HEK293 (cell line): Measurements from ENCODE around the gene HS3ST4.

Experiments
- KLF10 ChIP-seq: fragments of 450-650 bp; IDR thresholded peaks from 2 replicates; pipeline ENCODE4 v1.5.1; 2018; ENCODE audit warnings: missing biosample characterization, mild to moderate bottlenecking, missing genetic modification characterization
- REPIN1 ChIP-seq: fragments of 450-650 bp; formaldehyde crosslinking; IDR thresholded peaks from 2 replicates; pipeline ENCODE4 v1.5.1; 2017; ENCODE audit warnings: missing biosample characterization, missing genetic modification characterization, low read depth
- ZBTB17 ChIP-seq: fragments of 450-650 bp; formaldehyde crosslinking; IDR thresholded peaks from 2 replicates; pipeline ENCODE4 v1.5.1; 2016; ENCODE audit warnings: missing biosample characterization, missing genetic modification characterization
- ZBTB21 ChIP-seq: fragments of 450-650 bp; formaldehyde crosslinking; IDR thresholded peaks from 2 replicates; pipeline ENCODE4 v1.5.1; 2017; ENCODE audit warnings: missing biosample characterization, missing genetic modification characterization
- ZNF133 ChIP-seq: fragments of 450-650 bp; formaldehyde crosslinking; IDR thresholded peaks from 2 replicates; pipeline ENCODE4 v1.5.1; 2016; ENCODE audit warnings: missing biosample characterization, missing genetic modification characterization
- ZNF146 ChIP-seq: fragments of 450-650 bp; formaldehyde crosslinking; IDR thresholded peaks from 2 replicates; pipeline ENCODE4 v1.5.1; 2016; ENCODE audit warnings: missing biosample characterization, missing genetic modification characterization
- ZNF169 ChIP-seq: fragments of 450-650 bp; formaldehyde crosslinking; IDR thresholded peaks from 2 replicates; pipeline ENCODE4 v1.5.1; 2016; ENCODE audit warnings: missing biosample characterization, missing genetic modification characterization
- ZNF184 ChIP-seq: fragments of 450-650 bp; IDR thresholded peaks from 2 replicates; pipeline ENCODE4 v1.5.1; 2018; ENCODE audit warnings: missing biosample characterization, mild to moderate bottlenecking, missing genetic modification characterization
- ZNF311 ChIP-seq: fragments of 450-650 bp; formaldehyde crosslinking; IDR thresholded peaks from 2 replicates; pipeline ENCODE4 v1.5.1; 2017; ENCODE audit warnings: missing biosample characterization, missing genetic modification characterization, borderline replicate concordance
- ZNF549 ChIP-seq: fragments of 450-650 bp; IDR thresholded peaks from 2 replicates; pipeline ENCODE4 v1.5.1; 2018; ENCODE audit warnings: missing biosample characterization, missing genetic modification characterization, mild to moderate bottlenecking, inconsistent platforms, moderate library complexity
- ZNF571 ChIP-seq: fragments of 450-650 bp; formaldehyde crosslinking; IDR thresholded peaks from 2 replicates; pipeline ENCODE4 v1.5.0; 2017; ENCODE audit warnings: missing biosample characterization, missing genetic modification characterization
- TF ChIP-seq, protein P1 (sequence below): fragments of 450-650 bp; formaldehyde crosslinking; IDR thresholded peaks from 2 replicates; pipeline ENCODE4 v1.5.1; 2016; ENCODE audit warnings: missing biosample characterization, missing genetic modification characterization
- TF ChIP-seq, protein P2 (sequence below): fragments of 450-650 bp; formaldehyde crosslinking; IDR thresholded peaks from 2 replicates; pipeline ENCODE4; 2016; ENCODE audit warnings: missing biosample characterization, missing genetic modification characterization
- TF ChIP-seq, protein P3 (sequence below): sonication (generic); formaldehyde crosslinking; IDR thresholded peaks from 2 replicates; pipeline ENCODE4 v1.8.1; 2022; ENCODE audit warnings: mild to moderate bottlenecking, moderate library complexity, missing genetic modification reagents

DNA sequence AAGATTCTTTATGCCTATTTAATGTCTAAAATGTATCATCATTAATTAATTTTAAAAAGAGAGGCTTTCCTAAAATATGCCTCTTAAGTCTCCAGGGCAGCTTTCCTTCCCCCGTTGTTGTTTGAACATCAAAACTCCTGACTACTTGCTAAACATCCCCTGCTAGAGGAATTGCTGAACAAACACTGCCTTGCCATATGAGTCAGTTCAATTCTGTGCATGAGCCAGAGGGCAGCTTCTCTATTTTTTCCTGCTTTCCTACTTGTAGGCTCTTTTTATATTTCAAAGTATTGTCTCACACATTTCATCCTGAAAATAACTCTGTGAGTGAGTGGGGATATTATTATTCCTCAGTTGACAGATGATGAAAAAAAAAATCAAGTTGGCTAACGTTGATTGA lies 143.4 kb downstream of the HS3ST4 start:
- no peak for TF ChIP-seq ZNF133 (tag by site-specific recombination)
- TF ChIP-seq, protein P1, sequence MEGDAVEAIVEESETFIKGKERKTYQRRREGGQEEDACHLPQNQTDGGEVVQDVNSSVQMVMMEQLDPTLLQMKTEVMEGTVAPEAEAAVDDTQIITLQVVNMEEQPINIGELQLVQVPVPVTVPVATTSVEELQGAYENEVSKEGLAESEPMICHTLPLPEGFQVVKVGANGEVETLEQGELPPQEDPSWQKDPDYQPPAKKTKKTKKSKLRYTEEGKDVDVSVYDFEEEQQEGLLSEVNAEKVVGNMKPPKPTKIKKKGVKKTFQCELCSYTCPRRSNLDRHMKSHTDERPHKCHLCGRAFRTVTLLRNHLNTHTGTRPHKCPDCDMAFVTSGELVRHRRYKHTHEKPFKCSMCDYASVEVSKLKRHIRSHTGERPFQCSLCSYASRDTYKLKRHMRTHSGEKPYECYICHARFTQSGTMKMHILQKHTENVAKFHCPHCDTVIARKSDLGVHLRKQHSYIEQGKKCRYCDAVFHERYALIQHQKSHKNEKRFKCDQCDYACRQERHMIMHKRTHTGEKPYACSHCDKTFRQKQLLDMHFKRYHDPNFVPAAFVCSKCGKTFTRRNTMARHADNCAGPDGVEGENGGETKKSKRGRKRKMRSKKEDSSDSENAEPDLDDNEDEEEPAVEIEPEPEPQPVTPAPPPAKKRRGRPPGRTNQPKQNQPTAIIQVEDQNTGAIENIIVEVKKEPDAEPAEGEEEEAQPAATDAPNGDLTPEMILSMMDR (tag by site-specific recombination): no peak
- no peak for TF ChIP-seq REPIN1 (tag by site-specific recombination)
- TF ChIP-seq ZNF311 (tag by site-specific recombination): no peak
- no peak for TF ChIP-seq KLF10 (tag by site-specific recombination)
- TF ChIP-seq ZBTB21 (tag by site-specific recombination): no peak
- no peak for TF ChIP-seq ZBTB17 (tag by site-specific recombination)
- TF ChIP-seq ZNF571: no peak
- TF ChIP-seq, protein P2, sequence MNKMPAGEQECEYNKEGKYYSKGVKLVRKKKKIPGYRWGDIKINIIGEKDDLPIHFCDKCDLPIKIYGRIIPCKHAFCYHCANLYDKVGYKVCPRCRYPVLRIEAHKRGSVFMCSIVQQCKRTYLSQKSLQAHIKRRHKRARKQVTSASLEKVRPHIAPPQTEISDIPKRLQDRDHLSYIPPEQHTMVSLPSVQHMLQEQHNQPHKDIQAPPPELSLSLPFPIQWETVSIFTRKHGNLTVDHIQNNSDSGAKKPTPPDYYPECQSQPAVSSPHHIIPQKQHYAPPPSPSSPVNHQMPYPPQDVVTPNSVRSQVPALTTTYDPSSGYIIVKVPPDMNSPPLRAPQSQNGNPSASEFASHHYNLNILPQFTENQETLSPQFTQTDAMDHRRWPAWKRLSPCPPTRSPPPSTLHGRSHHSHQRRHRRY (tag by site-specific recombination): no peak
- TF ChIP-seq ZNF146 (tag by site-specific recombination): no peak
- TF ChIP-seq ZNF184 (tag by site-specific recombination): no peak
- TF ChIP-seq ZNF169 (tag by site-specific recombination): no peak
- TF ChIP-seq, protein P3, sequence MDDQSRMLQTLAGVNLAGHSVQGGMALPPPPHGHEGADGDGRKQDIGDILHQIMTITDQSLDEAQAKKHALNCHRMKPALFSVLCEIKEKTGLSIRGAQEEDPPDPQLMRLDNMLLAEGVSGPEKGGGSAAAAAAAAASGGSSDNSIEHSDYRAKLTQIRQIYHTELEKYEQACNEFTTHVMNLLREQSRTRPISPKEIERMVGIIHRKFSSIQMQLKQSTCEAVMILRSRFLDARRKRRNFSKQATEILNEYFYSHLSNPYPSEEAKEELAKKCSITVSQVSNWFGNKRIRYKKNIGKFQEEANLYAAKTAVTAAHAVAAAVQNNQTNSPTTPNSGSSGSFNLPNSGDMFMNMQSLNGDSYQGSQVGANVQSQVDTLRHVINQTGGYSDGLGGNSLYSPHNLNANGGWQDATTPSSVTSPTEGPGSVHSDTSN (CRISPR knock-in tag): no peak
- TF ChIP-seq ZNF549: no peak
